Right lobe of liver (tissue), 6 donors: ENCODE data around the gene DNAJC27. TPM values are rescaled to one million over a fixed set of nuclear protein-coding genes. Genes with fewer than 3 reads are reported as not detected.

ENCODE experiments used
- ATAC-seq, 4 donors: fragments of 200-7000 bp; cut with Tn5 transposase; one replicate each; pipeline ENCODE4 v1.9.1; 2020; ENCODE audit warnings: mild to moderate bottlenecking in 4 of 4, moderate library complexity in 4 of 4
- DNase-seq, 3 donors: peaks; one replicate each; pipeline ENCODE4 v3.0.0-alpha.2; 2020
- H3K27ac ChIP-seq, 3 donors: fragments of 200-600 bp; one replicate each; pipeline ENCODE4 v1.8.0; 2022
- H3K27me3 ChIP-seq, 2 donors: fragments of 200-600 bp; one replicate each; pipeline ENCODE4 v1.8.0; 2022
- H3K36me3 ChIP-seq, 4 donors: fragments of 200-600 bp; sonication (generic) in 1 of 4; one replicate each; pipeline versions ENCODE4 v1.5.1 to v1.8.0; 2017 to 2022; ENCODE audit warnings: control low read depth in 1 of 4
- H3K4me1 ChIP-seq, 4 donors: fragments of 200-600 bp; sonication (generic) in 1 of 4; one replicate each; pipeline versions ENCODE4 v1.5.1 to v1.8.0; 2017 to 2022; ENCODE audit warnings: control low read depth in 1 of 4
- H3K4me3 ChIP-seq, 3 donors: fragments of 200-600 bp; one replicate each; pipeline ENCODE4 v1.8.0; 2022
- H3K9me3 ChIP-seq, 4 donors: fragments of 200-600 bp; sonication (generic) in 1 of 4; one replicate each; pipeline versions ENCODE4 v1.5.1 to v1.8.0; 2017 to 2022; ENCODE audit warnings: control low read depth in 1 of 4
- POLR2A ChIP-seq: fragments of 450-650 bp; IDR thresholded peaks from one replicate; pipeline ENCODE4 v1.6.1; 2017; ENCODE audit warnings: antibody characterized with exemption, mild to moderate bottlenecking
- WGBS: methylation state at CpG from one replicate; pipeline ENCODE4 v1.1.6; 2018; ENCODE audit warnings: low coverage, low lambda C conversion rate; ENCODE audit not compliant: insufficient coverage; ENCODE audit errors: missing lambda C conversion rate; 5-methylcytosine and 5-hydroxymethylcytosine counted together
- intact Hi-C, 2 donors: fragments of 100-400 bp; cut with DNase I; formaldehyde crosslinking; loops; one replicate each; pipeline versions ENCODE4 v1.11.2 to v1.14.1; 2022
- total RNA-seq, 6 experiments: library from RNA; depleted of rRNA in 2 of 6; stranded (reverse); fragments of >200 nt in 2 of 6; fragmentation: NEBNext Ultra II Directional in 3 of 6; extraction: Animal tissue kit (Norgen Biotek cat#: 25700) in 3 of 6; gene quantifications; one replicate each; pipeline versions ENCODE4 v1.1.0 to v1.2.4, GENCODE V29; 2016 to 2023
- TF ChIP-seq, protein P1 (sequence below), 4 donors: fragments of 200-600 bp in 3 of 4; fragments of 450-650 bp in 1 of 4; IDR thresholded peaks; one replicate each; pipeline versions ENCODE4 v1.5.1 to v1.8.0; 2016 to 2022; ENCODE audit warnings: antibody characterized with exemption in 4 of 4, mild to moderate bottlenecking in 2 of 4
- donor health status: DM: no; HTN: yes; CAD: no.
- donor health status: DM: no; HTN: no; CAD: no.
- donor health status: DM: no; HTN: no; CAD: no.
- donor health status: DM: no; HTN: yes; CAD: no.
- donor health status: DM: no; HTN: yes; CAD: no.

The DNAJC27 gene
- total RNA-seq, 6 experiments from 2014 or later: 1.1 to 2.1 (median 1.7) TPM

DNA sequence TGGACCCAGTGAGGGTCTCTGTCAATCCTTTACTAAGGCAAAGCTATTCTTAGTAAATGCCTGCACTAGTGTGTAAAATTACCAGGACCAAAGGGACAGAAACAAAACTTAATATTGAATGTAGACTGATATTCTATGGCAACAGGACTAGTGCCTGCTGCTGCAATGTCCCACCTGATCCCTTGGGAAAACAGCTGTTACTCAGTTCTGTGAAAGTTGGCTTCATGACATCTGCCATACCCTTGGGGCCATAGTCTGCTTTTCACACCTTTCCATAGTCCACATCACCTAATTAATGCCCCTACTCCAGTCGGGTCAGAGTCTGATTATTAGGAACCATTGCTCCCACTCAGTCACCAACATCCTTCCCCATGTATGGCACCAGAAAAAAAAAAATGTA is 14.5 kb downstream of the DNAJC27 start:
- no peaks in the 10 kb centered on the region for H3K4me1 ChIP-seq
- intact Hi-C loops: no loop called here
- no peak overlapping the region for H3K27ac ChIP-seq
- H3K9me3 ChIP-seq: no peaks in the 10 kb centered on the region
- ATAC-seq (no peak), DNase-seq (no peak)
- 89% methylated on average over 1 of the region's 1 CpG for WGBS
- no peaks in the 10 kb centered on the region for H3K27me3 ChIP-seq
- TF ChIP-seq POLR2A: no peak
- TF ChIP-seq, protein P1, sequence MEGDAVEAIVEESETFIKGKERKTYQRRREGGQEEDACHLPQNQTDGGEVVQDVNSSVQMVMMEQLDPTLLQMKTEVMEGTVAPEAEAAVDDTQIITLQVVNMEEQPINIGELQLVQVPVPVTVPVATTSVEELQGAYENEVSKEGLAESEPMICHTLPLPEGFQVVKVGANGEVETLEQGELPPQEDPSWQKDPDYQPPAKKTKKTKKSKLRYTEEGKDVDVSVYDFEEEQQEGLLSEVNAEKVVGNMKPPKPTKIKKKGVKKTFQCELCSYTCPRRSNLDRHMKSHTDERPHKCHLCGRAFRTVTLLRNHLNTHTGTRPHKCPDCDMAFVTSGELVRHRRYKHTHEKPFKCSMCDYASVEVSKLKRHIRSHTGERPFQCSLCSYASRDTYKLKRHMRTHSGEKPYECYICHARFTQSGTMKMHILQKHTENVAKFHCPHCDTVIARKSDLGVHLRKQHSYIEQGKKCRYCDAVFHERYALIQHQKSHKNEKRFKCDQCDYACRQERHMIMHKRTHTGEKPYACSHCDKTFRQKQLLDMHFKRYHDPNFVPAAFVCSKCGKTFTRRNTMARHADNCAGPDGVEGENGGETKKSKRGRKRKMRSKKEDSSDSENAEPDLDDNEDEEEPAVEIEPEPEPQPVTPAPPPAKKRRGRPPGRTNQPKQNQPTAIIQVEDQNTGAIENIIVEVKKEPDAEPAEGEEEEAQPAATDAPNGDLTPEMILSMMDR (IDR thresholded peaks at IDR 0.05): no peak
- H3K36me3 ChIP-seq: peaks cover 5 to 50% (median 6%) of the 10 kb centered on the region in 4 donors
- H3K4me3 ChIP-seq: no peak overlapping the region

DNA sequence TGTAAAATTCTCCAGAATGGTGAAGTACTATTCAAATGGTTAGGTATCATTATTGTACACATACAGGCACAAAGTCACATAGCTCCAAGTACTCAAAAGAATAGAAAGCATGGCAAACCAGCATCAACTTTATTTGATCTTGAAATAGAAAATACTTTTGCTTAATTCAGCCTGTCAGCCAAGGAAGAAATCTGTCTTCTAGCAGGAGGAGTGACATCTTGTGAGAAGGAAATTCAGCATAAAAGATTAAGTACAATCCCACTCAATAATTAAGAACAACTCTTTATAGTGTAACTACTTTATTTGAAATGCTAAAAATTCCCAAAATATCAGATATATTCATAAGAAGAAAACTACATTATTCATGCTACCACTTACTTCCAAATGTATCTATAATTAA is 15.8 kb downstream of the DNAJC27 start:
- TF ChIP-seq, protein P1 (IDR thresholded peaks at IDR 0.05): no peak
- no peak for TF ChIP-seq POLR2A
- H3K27ac ChIP-seq: no peak overlapping the region
- DNase-seq: no peak
- no peak for ATAC-seq
- intact Hi-C loops: no loop called here
- no peaks in the 10 kb centered on the region for H3K4me1 ChIP-seq
- no peaks in the 10 kb centered on the region for H3K9me3 ChIP-seq
- H3K4me3 ChIP-seq: no peak overlapping the region
- no peaks in the 10 kb centered on the region for H3K27me3 ChIP-seq
- H3K36me3 ChIP-seq: peaks cover 5 to 51% (median 6%) of the 10 kb centered on the region in 4 donors

DNA sequence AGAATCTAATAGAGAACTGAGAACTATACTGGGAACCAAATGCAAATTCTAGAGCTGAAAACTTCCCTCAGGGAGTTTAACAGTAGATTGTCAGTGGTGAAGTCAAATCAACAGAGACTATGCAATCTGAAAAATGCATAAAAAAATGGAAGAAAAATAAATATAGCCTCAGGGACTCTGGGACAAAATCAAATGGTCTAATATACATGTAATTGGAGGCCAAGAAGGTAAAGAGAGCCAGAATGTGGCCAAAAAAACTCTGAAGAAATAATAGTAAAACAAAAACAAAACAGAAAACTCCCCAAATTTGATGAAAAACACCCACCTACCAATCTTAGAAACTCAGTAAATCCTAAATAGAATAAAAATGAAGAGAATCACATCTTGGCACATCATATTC is 16.5 kb downstream of the DNAJC27 start:
- H3K36me3 ChIP-seq: peaks cover 5 to 52% (median 6%) of the 10 kb centered on the region in 4 donors
- no peaks in the 10 kb centered on the region for H3K9me3 ChIP-seq
- intact Hi-C loops: no loop called here
- no peak overlapping the region for H3K4me3 ChIP-seq
- TF ChIP-seq, protein P1 (IDR thresholded peaks at IDR 0.05): no peak
- no peak for TF ChIP-seq POLR2A
- DNase-seq: no peak
- no peaks in the 10 kb centered on the region for H3K27me3 ChIP-seq
- ATAC-seq: no peak
- no peaks in the 10 kb centered on the region for H3K4me1 ChIP-seq
- H3K27ac ChIP-seq: no peak overlapping the region

DNA sequence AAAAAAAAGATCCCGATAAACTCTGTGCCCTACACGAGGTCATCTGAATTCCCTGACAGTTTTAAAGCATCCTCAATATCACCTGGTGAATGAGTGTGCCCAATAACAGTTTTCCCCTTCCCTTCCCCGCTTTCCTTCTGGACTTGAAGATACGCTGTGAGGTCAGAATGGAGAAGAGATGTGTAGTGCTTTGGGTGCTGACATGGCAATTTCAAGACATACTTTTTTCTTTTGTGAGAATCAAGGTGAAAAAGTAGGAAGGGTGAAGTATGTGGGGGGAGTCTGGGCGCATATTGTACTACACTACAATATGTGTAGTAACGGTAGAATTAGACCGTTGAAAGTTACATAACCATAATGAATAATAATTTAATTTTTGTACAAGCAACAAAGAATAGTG is 21.7 kb downstream of the DNAJC27 start:
- TF ChIP-seq, protein P1 (IDR thresholded peaks at IDR 0.05): no peak
- no peak for TF ChIP-seq POLR2A
- Histone ChIP-seq H3K9me3 (no peaks in the 10 kb centered on the region), H3K36me3 (peaks cover 0 to 48% (median 3%) of the 10 kb centered on the region in 4 donors), H3K4me3 (no peak overlapping the region), H3K27ac (no peak overlapping the region), H3K27me3 (no peaks in the 10 kb centered on the region), H3K4me1 (no peaks in the 10 kb centered on the region)
- intact Hi-C loops: no loop called here
- no peak for DNase-seq
- no peak for ATAC-seq
- WGBS: 96% methylated on average over 7 of the region's 7 CpGs

DNA sequence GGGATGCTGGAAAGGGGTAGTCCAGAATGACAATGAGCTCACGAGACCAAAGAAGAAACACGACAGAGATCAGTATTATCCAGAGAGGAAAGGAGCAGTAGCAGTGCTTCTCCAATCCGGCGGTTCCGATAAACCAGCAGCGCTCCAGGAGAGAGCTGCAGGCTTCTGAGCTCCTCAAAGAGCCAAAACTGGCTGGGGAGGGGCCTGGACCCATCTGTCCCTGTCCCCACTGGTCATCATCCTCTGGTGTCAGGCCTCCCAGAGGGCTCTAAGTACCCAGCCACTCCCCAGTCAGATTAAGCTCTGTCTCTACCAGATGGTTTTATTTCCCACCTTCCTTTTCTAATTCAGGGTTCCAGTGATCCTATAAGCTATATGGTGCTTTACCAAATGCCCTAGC is 23.2 kb downstream of the DNAJC27 start:
- Histone ChIP-seq H3K4me3 (no peak overlapping the region), H3K27ac (no peak overlapping the region), H3K27me3 (no peaks in the 10 kb centered on the region), H3K36me3 (peaks cover 0 to 43% (median 2%) of the 10 kb centered on the region in 4 donors), H3K4me1 (no peaks in the 10 kb centered on the region), H3K9me3 (no peaks in the 10 kb centered on the region)
- 100% methylated on average over 5 of the region's 6 CpGs for WGBS
- ATAC-seq (no peak), DNase-seq (no peak)
- TF ChIP-seq, protein P1 (IDR thresholded peaks at IDR 0.05): no peak
- no peak for TF ChIP-seq POLR2A
- intact Hi-C loops: no loop called here
